SK-N-SH (cell line): ENCODE results near the gene SNRNP70. TPM values are rescaled to one million over a fixed set of nuclear protein-coding genes. Genes with fewer than 3 reads are reported as not detected.

Source experiments
- CTCF ChIA-PET: fragments of 300-600, 350-600 bp; formaldehyde crosslinking; extraction: SDS; loops from one replicate; lab custom pipeline; 2021; lab: Yijun Ruan, JAX
- POLR2A ChIA-PET: fragments of 350-600 bp; sonication (Branson Sonifier 250); formaldehyde crosslinking; extraction: SDS; loops from one replicate; lab custom pipeline; 2020; ENCODE audit warnings: antibody characterized with exemption, inconsistent platforms; lab: Yijun Ruan, JAX
- DNase-seq: peaks from one replicate; pipeline ENCODE4 v3.0.0; 2012
- H2AFZ ChIP-seq: fragments of 200-600 bp; sonication (generic); 2 replicates; pipeline ENCODE4 v1.8.1; 2016; ENCODE audit warnings: antibody characterized with exemption, mild to moderate bottlenecking, low read depth
- H3F3A ChIP-seq: fragments of 200-600 bp; sonication (generic); replicated peaks from 2 replicates; pipeline ENCODE3; 2016; ENCODE audit warnings: antibody characterized with exemption, mild to moderate bottlenecking; ENCODE audit not compliant: insufficient read depth
- H3K27ac ChIP-seq, 2 experiments: fragments of 200-500 bp in 1 of 2; fragments of 200-600 bp in 1 of 2; sonication (Bioruptor generic) in 1 of 2; sonication (generic), shearing (Covaris generic) in 1 of 2; 2 replicates each; pipeline versions ENCODE4 v1.5.1 to v1.6.1; 2014 to 2016; ENCODE audit warnings: low read depth in 2 of 2, inconsistent platforms in 1 of 2, low read length in 1 of 2, mild to moderate bottlenecking in 1 of 2, mixed read lengths in 1 of 2
- H3K27me3 ChIP-seq: fragments of 200-600 bp; sonication (generic), shearing (Covaris generic); 2 replicates; pipeline ENCODE4 v1.6.1; 2016; ENCODE audit warnings: mixed run types; ENCODE audit not compliant: insufficient read depth
- H3K36me3 ChIP-seq, 2 experiments: fragments of 200-500 bp in 1 of 2; fragments of 200-600 bp in 1 of 2; sonication (Bioruptor generic) in 1 of 2; sonication (generic) in 1 of 2; replicated peaks in 1 of 2; 2 replicates each; pipeline versions ENCODE3 to v1.5.1; 2014 to 2016; ENCODE audit warnings: low read length in 1 of 2, mild to moderate bottlenecking in 1 of 2; ENCODE audit not compliant: insufficient read depth in 2 of 2, control insufficient read depth in 1 of 2
- H3K4me1 ChIP-seq, 2 experiments: fragments of 200-500 bp in 1 of 2; fragments of 200-600 bp in 1 of 2; sonication (Bioruptor generic) in 1 of 2; sonication (generic), shearing (Covaris generic) in 1 of 2; 2 replicates each; pipeline versions ENCODE4 v1.5.1 to v1.6.1; 2014 to 2016; ENCODE audit warnings: low read depth in 1 of 2, low read length in 1 of 2, mixed run types in 1 of 2; ENCODE audit not compliant: insufficient read depth in 2 of 2, control insufficient read depth in 1 of 2
- H3K4me2 ChIP-seq: fragments of 200-600 bp; sonication (generic), shearing (Covaris generic); 2 replicates; pipeline ENCODE4 v1.6.1; 2017; ENCODE audit warnings: mixed run types
- H3K4me3 ChIP-seq, 2 experiments: fragments of 200-500 bp in 1 of 2; fragments of 200-600 bp in 1 of 2; sonication (Bioruptor generic) in 1 of 2; sonication (generic), shearing (Covaris generic) in 1 of 2; 2 replicates each; pipeline versions ENCODE4 v1.5.1 to v1.8.1; 2014 to 2016; ENCODE audit warnings: low read depth in 2 of 2, inconsistent platforms in 1 of 2, low read length in 1 of 2, mild to moderate bottlenecking in 1 of 2, mixed read lengths in 1 of 2, moderate library complexity in 1 of 2
- H3K79me2 ChIP-seq: fragments of 200-600 bp; sonication (generic); 2 replicates; pipeline ENCODE4 v1.8.1; 2017; ENCODE audit warnings: mild to moderate bottlenecking; ENCODE audit not compliant: insufficient read depth
- H3K9ac ChIP-seq: fragments of 200-600 bp; sonication (generic); 2 replicates; pipeline ENCODE4 v1.6.1; 2017; ENCODE audit warnings: mixed run types
- H3K9me2 ChIP-seq: fragments of 200-600 bp; sonication (generic); 2 replicates; pipeline ENCODE4 v1.6.1; 2017; ENCODE audit warnings: mixed run types
- H3K9me3 ChIP-seq: fragments of 200-600 bp; sonication (generic); 2 replicates; pipeline ENCODE4 v1.6.1; 2017; ENCODE audit warnings: mixed run types, mild to moderate bottlenecking, moderate library complexity
- H4K20me1 ChIP-seq: fragments of 200-600 bp; sonication (generic); 2 replicates; pipeline ENCODE4 v1.6.1; 2017; ENCODE audit warnings: mild to moderate bottlenecking, mixed run types; ENCODE audit not compliant: insufficient read depth
- EP300 ChIP-seq, 2 experiments: IDR thresholded peaks; 2 replicates each; pipeline versions ENCODE4 v1.4.0 to v1.6.1; 2012; ENCODE audit warnings: borderline replicate concordance in 1 of 2, low read depth in 1 of 2, low read length in 1 of 2
- FOSL2 ChIP-seq: IDR thresholded peaks from 2 replicates; pipeline ENCODE4 v1.4.0; 2012; ENCODE audit warnings: low read depth, mild to moderate bottlenecking, moderate library complexity, borderline replicate concordance
- FOXJ3 ChIP-seq: sonication (generic); formaldehyde crosslinking; IDR thresholded peaks from 2 replicates; pipeline ENCODE4 v1.5.1; 2020; ENCODE audit warnings: mild to moderate bottlenecking, missing genetic modification reagents
- GABPA ChIP-seq: IDR thresholded peaks from 2 replicates; pipeline ENCODE4 v1.4.0; 2012; ENCODE audit warnings: low read depth, mild to moderate bottlenecking
- GATA2 ChIP-seq: sonication (generic); formaldehyde crosslinking; IDR thresholded peaks from 2 replicates; pipeline ENCODE4 v1.5.0; 2020; ENCODE audit warnings: mild to moderate bottlenecking, missing genetic modification reagents
- JUND ChIP-seq: IDR thresholded peaks from 2 replicates; pipeline ENCODE4 v1.4.0; 2012
- MAX ChIP-seq: IDR thresholded peaks from 2 replicates; pipeline ENCODE4 v1.4.0; 2012; ENCODE audit warnings: low read depth
- MXI1 ChIP-seq: IDR thresholded peaks from 2 replicates; pipeline ENCODE4 v1.6.1; 2012; ENCODE audit warnings: mild to moderate bottlenecking, low read depth, low read length, improper control_type of control experiment
- NRF1 ChIP-seq: IDR thresholded peaks from 2 replicates; pipeline ENCODE4 v1.6.1; 2012; ENCODE audit warnings: low read depth, mild to moderate bottlenecking, low read length
- POLR2AphosphoS5 ChIP-seq: IDR thresholded peaks from 2 replicates; pipeline ENCODE4 v1.6.1; 2012; ENCODE audit warnings: low read depth, low read length
- RCOR1 ChIP-seq: fragments of 150-350 bp; IDR thresholded peaks from 2 replicates; pipeline ENCODE4 v1.6.1; 2017; ENCODE audit warnings: antibody characterized with exemption, low read length
- REST ChIP-seq: IDR thresholded peaks from 2 replicates; pipeline ENCODE4 v1.6.1; 2012; ENCODE audit warnings: mild to moderate bottlenecking, low read depth, low read length, moderate library complexity
- RFX5 ChIP-seq: IDR thresholded peaks from 2 replicates; pipeline ENCODE4 v1.6.1; 2012; ENCODE audit warnings: mild to moderate bottlenecking, improper control_type of control experiment, low read length
- SIN3A ChIP-seq: IDR thresholded peaks from 2 replicates; pipeline ENCODE4 v1.6.1; 2012; ENCODE audit warnings: low read depth, mild to moderate bottlenecking, low read length, moderate library complexity, borderline replicate concordance
- TAF1 ChIP-seq: IDR thresholded peaks from 2 replicates; pipeline ENCODE4 v1.6.1; 2012; ENCODE audit warnings: low read depth, mild to moderate bottlenecking, low read length, moderate library complexity, borderline replicate concordance
- TEAD4 ChIP-seq: IDR thresholded peaks from 2 replicates; pipeline ENCODE4 v1.4.0; 2012; ENCODE audit warnings: mild to moderate bottlenecking, borderline replicate concordance; ENCODE audit not compliant: insufficient read depth
- ZBTB33 ChIP-seq: IDR thresholded peaks from 2 replicates; pipeline ENCODE4 v1.4.0; 2012; ENCODE audit warnings: low read depth, borderline replicate concordance
- WGBS: methylation state at CpG from one replicate; pipeline ENCODE4 v1.1.6; 2017; ENCODE audit warnings: low lambda C conversion rate; 5-methylcytosine and 5-hydroxymethylcytosine counted together
- polyA plus RNA-seq, 3 experiments: library from polyadenylated mRNA; depleted of rRNA; stranded (reverse); fragments of >200 nt; gene quantifications; 2 replicates each; pipeline ENCODE4 v1.2.3, GENCODE V29; 2012

SNRNP70 gene
- polyA plus RNA-seq, 1 of the 3 experiments (the other 2 are of a cell fraction), result 359 TPM

- no peaks in the 10 kb centered on the region for H3K27me3 ChIP-seq
- CTCF ChIA-PET, result interaction anchor here (11.1 kb wide), 1 partner anchor 55 kb away, joined by 87 read pairs; no protein-coding TSS in a partner anchor
Observed at GRCh38 chr19:49153167-49153809, 68.0 kb downstream of the SNRNP70 start.

More at GRCh38 chr19:49153167-49153809, 68.0 kb downstream of the SNRNP70 start:
- DNase-seq, result no peak
- no peak overlapping the region for H3K27ac ChIP-seq
- H2AFZ ChIP-seq, result no peak overlapping the region
- peaks cover 12% of the 10 kb centered on the region for H3F3A ChIP-seq
- 79% methylated on average over 10 of the region's 10 CpGs for WGBS
- no peaks in the 10 kb centered on the region for H4K20me1 ChIP-seq
- no peak overlapping the region for H3K4me2 ChIP-seq
- TF ChIP-seq FOSL2, result no peak
- TF ChIP-seq GATA2, result no peak
- no peak for TF ChIP-seq TAF1
- no peak for TF ChIP-seq RFX5
- TF ChIP-seq POLR2AphosphoS5, result no peak
- no peak for TF ChIP-seq TEAD4
- TF ChIP-seq SIN3A, result no peak
- no peak for TF ChIP-seq ZBTB33
- no peak for TF ChIP-seq GABPA
- TF ChIP-seq RCOR1, result no peak
- no peak for TF ChIP-seq NRF1
- TF ChIP-seq MAX, result no peak
- TF ChIP-seq REST, result no peak
- no peak for TF ChIP-seq FOXJ3 (CRISPR knock-in tag)
- TF ChIP-seq MXI1, result no peak
- no peak for TF ChIP-seq JUND
- no peak for TF ChIP-seq EP300 (IDR thresholded peaks at IDR 0.05; ENCODE audit: borderline replicate concordance in 1 of 2, low read depth in 1 of 2, low read length in 1 of 2)
- TF ChIP-seq, all 33 proteins: peak for 0
- no peaks in the 10 kb centered on the region for H3K9me2 ChIP-seq
- POLR2A ChIA-PET, result no interaction called here
- H3K4me1 ChIP-seq, result peaks cover 0 to 21% of the 10 kb centered on the region in 2 experiments; a peak in 1 of 4 replicates
- no peaks in the 10 kb centered on the region for H3K9me3 ChIP-seq
- peaks cover 7% of the 10 kb centered on the region for H3K79me2 ChIP-seq
- H3K9ac ChIP-seq, result no peak overlapping the region
- no peaks in the 10 kb centered on the region for H3K36me3 ChIP-seq
- H3K4me3 ChIP-seq, result no peak overlapping the region
